HG03558 (cell line): ENCODE results near the gene LRP6.
"Not testable (repeated sequence)": the region's sequence is repeated elsewhere in the genome, so short reads cannot be mapped to it uniquely, and the experiment has no call there.

Experiments used
- ATAC-seq: cut with Tn5 transposase; IDR thresholded peaks from one replicate; pipeline ENCODE4 v1.9.1; 2021; ENCODE audit warnings: moderate number of reproducible peaks; ENCODE audit not compliant: unreplicated experiment; ENCODE audit errors: extremely low read depth

The LRP6 gene

GRCh38 chr12:12266389-12266872 is 413 bp downstream of the LRP6 start:
- ATAC-seq = no peak

- ATAC-seq = no peak
Observed at GRCh38 chr12:12265571-12266388, 1.1 kb downstream of the LRP6 start.

GRCh38 chr12:12265035-12265434 is 1.8 kb downstream of the LRP6 start:
- ATAC-seq = no peak

GRCh38 chr12:12263909-12264308 is 2.9 kb downstream of the LRP6 start:
- ATAC-seq = no peak

GRCh38 chr12:12256291-12256757 is 10.5 kb downstream of the LRP6 start:
- not testable (repeated sequence) for ATAC-seq

- ATAC-seq = no peak
Observed at GRCh38 chr12:12254553-12254952, 12.3 kb downstream of the LRP6 start.

GRCh38 chr12:12249216-12250050 is 17.4 kb downstream of the LRP6 start:
- ATAC-seq = no peak

- no peak for ATAC-seq
Observed at GRCh38 chr12:12247584-12247983, 19.3 kb downstream of the LRP6 start.

GRCh38 chr12:12244341-12244740 is 22.5 kb downstream of the LRP6 start:
- no peak for ATAC-seq

- ATAC-seq = no peak
Observed at GRCh38 chr12:12240662-12241340, 26.0 kb downstream of the LRP6 start.

- ATAC-seq = no peak
Observed at GRCh38 chr12:12239127-12239526, 27.7 kb downstream of the LRP6 start.

- no peak for ATAC-seq
Observed at GRCh38 chr12:12238605-12239004, 28.2 kb downstream of the LRP6 start.

GRCh38 chr12:12236896-12237295 is 29.9 kb downstream of the LRP6 start:
- ATAC-seq = no peak

- ATAC-seq = no peak
Observed at GRCh38 chr12:12230275-12230674, 36.6 kb downstream of the LRP6 start.

- ATAC-seq = no peak
Observed at GRCh38 chr12:12229556-12230092, 37.2 kb downstream of the LRP6 start.

- no peak for ATAC-seq
Observed at GRCh38 chr12:12228402-12228801, 38.4 kb downstream of the LRP6 start.

GRCh38 chr12:12226187-12226586 is 40.7 kb downstream of the LRP6 start:
- no peak for ATAC-seq

GRCh38 chr12:12224240-12224940 is 42.5 kb downstream of the LRP6 start:
- no peak for ATAC-seq

- ATAC-seq = no peak
Observed at GRCh38 chr12:12221560-12221959, 45.3 kb downstream of the LRP6 start.

- no peak for ATAC-seq
Observed at GRCh38 chr12:12219664-12220063, 47.2 kb downstream of the LRP6 start.
